Suprapubic skin (tissue), 4 donors: ENCODE results near the gene ZNF30. TPM values are rescaled to one million over a fixed set of nuclear protein-coding genes. Genes with fewer than 3 reads are reported as not detected.
"Not testable (repeated sequence)": the region's sequence is repeated elsewhere in the genome, so short reads cannot be mapped to it uniquely, and the experiment has no call there.

Experiments used
- DNase-seq, 2 donors: peaks; one replicate each; pipeline ENCODE4 v3.0.0-alpha.2; 2019; ENCODE audit warnings: low spot score in 2 of 2
- H3K27ac ChIP-seq: fragments of 200-600 bp; sonication (generic); one replicate; pipeline ENCODE4 v1.5.1; 2019
- H3K27me3 ChIP-seq: fragments of 200-600 bp; sonication (generic); one replicate; pipeline ENCODE4 v1.5.1; 2019
- H3K36me3 ChIP-seq: fragments of 200-600 bp; sonication (generic); one replicate; pipeline ENCODE4 v1.5.1; 2019
- H3K4me1 ChIP-seq: fragments of 200-600 bp; sonication (generic); one replicate; pipeline ENCODE4 v1.5.1; 2019
- H3K4me3 ChIP-seq: fragments of 200-600 bp; sonication (generic); one replicate; pipeline ENCODE4 v1.5.1; 2019; ENCODE audit warnings: mild to moderate bottlenecking
- H3K9me3 ChIP-seq: fragments of 200-600 bp; sonication (generic); one replicate; pipeline ENCODE4 v1.5.1; 2019
- CTCF ChIP-seq, 2 donors: fragments of 200-600 bp in 1 of 2; fragments of 450-650 bp in 1 of 2; sonication (generic) in 1 of 2; IDR thresholded peaks; one replicate each; pipeline ENCODE4 v1.5.1; 2016 to 2019; ENCODE audit warnings: antibody characterized with exemption in 2 of 2, mild to moderate bottlenecking in 1 of 2, moderate library complexity in 1 of 2
- EP300 ChIP-seq: sonication (generic); formaldehyde crosslinking; IDR thresholded peaks from one replicate; pipeline ENCODE4 v1.6.1; 2017; ENCODE audit warnings: antibody characterized with exemption
- POLR2A ChIP-seq, 2 donors: fragments of 450-650 bp; IDR thresholded peaks; one replicate each; pipeline ENCODE4 v1.6.1; 2017; ENCODE audit warnings: antibody characterized with exemption in 2 of 2, mild to moderate bottlenecking in 2 of 2, moderate library complexity in 2 of 2
- POLR2AphosphoS5 ChIP-seq, 3 donors: sonication (generic); formaldehyde crosslinking; IDR thresholded peaks; one replicate each; pipeline ENCODE4 v1.6.1; 2017; ENCODE audit warnings: antibody characterized with exemption in 3 of 3
- WGBS: methylation state at CpG from one replicate; pipeline ENCODE4 v1.1.5; 2018; 5-methylcytosine and 5-hydroxymethylcytosine counted together
- total RNA-seq, 4 donors: library from RNA; depleted of rRNA; stranded (reverse); fragments of >200 nt; gene quantifications; one replicate each; pipeline ENCODE4 v1.1.0, GENCODE V29; 2016

ZNF30 gene
- total RNA-seq, 4 donors from 2014 or later = 0.44 to 3.4 (median 1.5) TPM

- TF ChIP-seq EP300 (no peak), POLR2AphosphoS5 (IDR thresholded peaks at IDR 0.05) (no peak), POLR2A (IDR thresholded peaks at IDR 0.05) (no peak), CTCF (IDR thresholded peaks at IDR 0.05) (no peak)
- WGBS = 0% methylated on average over 24 of the region's 78 CpGs
- Histone ChIP-seq H3K27ac (peak within 1 kb of the TSS; percentile 61), H3K4me1 (peaks cover 30% of the 10 kb centered on the region), H3K4me3 (peak within 1 kb of the TSS; percentile 91), H3K36me3 (peaks cover 20% of the 10 kb centered on the region), H3K27me3 (no peaks in the 10 kb centered on the region), H3K9me3 (peaks cover 8% of the 10 kb centered on the region)
- peak in 1 of 2 donors; percentile 79 for DNase-seq
Observed at GRCh38 chr19:34963573-34964406, 37.1 kb downstream of the ZNF30 start, which contains the start of gene ZNF792. ZNF792 (minus strand) TSS chr19:34964229; CDS start chr19:34963662, 567 bp downstream.

GRCh38 chr19:34964598-34964997 is 37.9 kb downstream of the ZNF30 start:
- Histone ChIP-seq H3K36me3 (peaks cover 11% of the 10 kb centered on the region), H3K27me3 (no peaks in the 10 kb centered on the region), H3K4me1 (peaks cover 30% of the 10 kb centered on the region), H3K4me3 (peak overlapping the region; percentile 91), H3K9me3 (peaks cover 5% of the 10 kb centered on the region), H3K27ac (no peak overlapping the region)
- WGBS = 61% methylated on average over 6 of the region's 6 CpGs
- TF ChIP-seq POLR2A (IDR thresholded peaks at IDR 0.05) = no peak
- TF ChIP-seq CTCF (IDR thresholded peaks at IDR 0.05) = no peak
- TF ChIP-seq POLR2AphosphoS5 (IDR thresholded peaks at IDR 0.05) = no peak
- no peak for TF ChIP-seq EP300
- no peak for DNase-seq

- peaks cover 30% of the 10 kb centered on the region for H3K4me1 ChIP-seq
- H3K27ac ChIP-seq, H3K27me3 ChIP-seq, H3K36me3 ChIP-seq, DNase-seq, H3K9me3 ChIP-seq, H3K4me3 ChIP-seq: not testable (repeated sequence)
- 71% methylated on average over 5 of the region's 5 CpGs for WGBS
Observed at GRCh38 chr19:34965505-34965904, 38.8 kb downstream of the ZNF30 start.

GRCh38 chr19:34967551-34967950 is 40.8 kb downstream of the ZNF30 start:
- no peak for DNase-seq
- Histone ChIP-seq H3K4me1 (peaks cover 19% of the 10 kb centered on the region), H3K27ac (no peak overlapping the region), H3K36me3 (no peaks in the 10 kb centered on the region), H3K9me3 (peaks cover 5% of the 10 kb centered on the region), H3K4me3 (no peak overlapping the region), H3K27me3 (no peaks in the 10 kb centered on the region)
- 72% methylated on average over 6 of the region's 6 CpGs for WGBS
- TF ChIP-seq POLR2AphosphoS5 (IDR thresholded peaks at IDR 0.05) = no peak
- no peak for TF ChIP-seq CTCF (IDR thresholded peaks at IDR 0.05)
- TF ChIP-seq POLR2A (IDR thresholded peaks at IDR 0.05) = no peak
- TF ChIP-seq EP300 = no peak

GRCh38 chr19:34969721-34970120 is 43.0 kb downstream of the ZNF30 start:
- 90% methylated on average over 6 of the region's 6 CpGs for WGBS
- H3K27ac ChIP-seq = no peak overlapping the region
- no peaks in the 10 kb centered on the region for H3K36me3 ChIP-seq
- peak; percentile 27 to 58 for DNase-seq
- TF ChIP-seq EP300 (no peak), POLR2A (IDR thresholded peaks at IDR 0.05) (no peak), POLR2AphosphoS5 (IDR thresholded peaks at IDR 0.05) (no peak), CTCF (IDR thresholded peaks at IDR 0.05) (no peak)
- no peak overlapping the region for H3K4me3 ChIP-seq
- peaks cover 5% of the 10 kb centered on the region for H3K9me3 ChIP-seq
- no peaks in the 10 kb centered on the region for H3K27me3 ChIP-seq
- peaks cover 13% of the 10 kb centered on the region for H3K4me1 ChIP-seq

- H3K27ac ChIP-seq, H3K36me3 ChIP-seq, H3K9me3 ChIP-seq, H3K4me3 ChIP-seq, H3K27me3 ChIP-seq: not testable (repeated sequence)
- WGBS = 91% methylated on average over 12 of the region's 12 CpGs
- peaks cover 13% of the 10 kb centered on the region for H3K4me1 ChIP-seq
- DNase-seq = peak; percentile 32 to 58
Observed at GRCh38 chr19:34970185-34970780, 43.6 kb downstream of the ZNF30 start.
